Measurements from ENCODE around the gene PRM3. TPM values are rescaled to one million over a fixed set of nuclear protein-coding genes. Genes with fewer than 3 reads are reported as not detected.
A peak's percentile ranks its signal among the peaks of the same experiment; 100 is the strongest.

The PRM3 gene
- total RNA-seq, 2 experiments from 2014 or later, result not detected

DNA sequence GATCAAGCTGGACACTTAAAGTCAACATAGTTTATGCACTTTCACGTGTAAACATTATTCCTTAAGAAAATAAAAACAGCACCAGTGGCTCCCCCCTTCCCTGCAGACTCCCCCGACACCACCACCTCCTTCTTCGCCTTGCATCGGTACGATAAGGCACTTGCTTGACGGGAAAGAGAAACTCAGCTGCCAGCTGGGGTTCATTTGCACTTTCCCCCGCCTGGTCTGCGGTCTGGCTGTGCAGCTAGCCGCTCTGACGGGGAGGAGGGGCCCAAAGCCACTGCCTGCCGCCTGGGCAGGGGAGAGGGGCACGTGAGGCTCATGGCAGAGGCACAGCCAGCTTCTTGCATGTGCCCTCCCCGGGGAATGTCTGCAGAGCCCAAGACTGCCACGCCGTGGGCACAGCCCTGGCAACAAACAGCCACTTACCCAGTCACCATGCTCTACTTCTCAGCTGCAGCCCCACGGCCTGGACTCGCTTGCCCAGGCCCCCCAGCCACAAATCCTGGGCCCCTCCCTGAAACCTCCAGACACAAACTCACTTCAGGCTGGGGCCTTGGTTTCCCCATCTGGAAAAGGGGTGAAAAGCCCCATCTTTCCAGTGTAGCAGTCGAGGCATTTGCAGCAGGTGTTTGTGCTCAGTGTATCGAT lies 24.2 kb upstream of the PRM3 start:
- peak overlapping the region; percentile 96 for H3K27ac ChIP-seq (ENCODE audit: low read depth, low read length, poor library complexity, severe bottlenecking)
- H3K4me2 ChIP-seq (ENCODE audit: low read length), result peak overlapping the region; percentile 82
- TF ChIP-seq EZH2phosphoT487 (IDR thresholded peaks at IDR 0.05; ENCODE audit: borderline replicate concordance, low read depth, low read length), result no peak
- TF ChIP-seq, protein P1, sequence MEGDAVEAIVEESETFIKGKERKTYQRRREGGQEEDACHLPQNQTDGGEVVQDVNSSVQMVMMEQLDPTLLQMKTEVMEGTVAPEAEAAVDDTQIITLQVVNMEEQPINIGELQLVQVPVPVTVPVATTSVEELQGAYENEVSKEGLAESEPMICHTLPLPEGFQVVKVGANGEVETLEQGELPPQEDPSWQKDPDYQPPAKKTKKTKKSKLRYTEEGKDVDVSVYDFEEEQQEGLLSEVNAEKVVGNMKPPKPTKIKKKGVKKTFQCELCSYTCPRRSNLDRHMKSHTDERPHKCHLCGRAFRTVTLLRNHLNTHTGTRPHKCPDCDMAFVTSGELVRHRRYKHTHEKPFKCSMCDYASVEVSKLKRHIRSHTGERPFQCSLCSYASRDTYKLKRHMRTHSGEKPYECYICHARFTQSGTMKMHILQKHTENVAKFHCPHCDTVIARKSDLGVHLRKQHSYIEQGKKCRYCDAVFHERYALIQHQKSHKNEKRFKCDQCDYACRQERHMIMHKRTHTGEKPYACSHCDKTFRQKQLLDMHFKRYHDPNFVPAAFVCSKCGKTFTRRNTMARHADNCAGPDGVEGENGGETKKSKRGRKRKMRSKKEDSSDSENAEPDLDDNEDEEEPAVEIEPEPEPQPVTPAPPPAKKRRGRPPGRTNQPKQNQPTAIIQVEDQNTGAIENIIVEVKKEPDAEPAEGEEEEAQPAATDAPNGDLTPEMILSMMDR (conservative IDR thresholded peaks at IDR 0.05; ENCODE audit: low read length), result peak; percentile 41; the same call in 1 of the 2 replicates
- H3K9me3 ChIP-seq (ENCODE audit: low read length), result no peaks in the 10 kb centered on the region
- H3K9me2 ChIP-seq (ENCODE audit: insufficient read depth, low read length), result no peaks in the 10 kb centered on the region
- ChIA-PET POLR2A (interaction anchor here (1.0 to 4.3 kb wide), 13 partner anchors 12 to 73 kb away, joined by 3 to 79 read pairs (median 10); partner anchors contain the start of gene SOCS1), CTCF (ENCODE audit: unreplicated experiment) (interaction anchor here (0.8 to 2.8 kb wide), 4 partner anchors 11 to 74 kb away, joined by 3 to 20 read pairs (median 11); partner anchors contain the start of gene SOCS1)
- H2AFZ ChIP-seq (ENCODE audit: low read length), result peak overlapping the region; percentile 7; the same call in 1 of the 2 replicates
- DNase-seq (ENCODE audit: low spot score), result peak; percentile 96
- no TSS peak for BruUV-seq (replicated peaks)
- intact Hi-C loops (cut with micrococcal nuclease; ENCODE audit: unreplicated experiment), result loop anchor here (1.0 to 2.0 kb wide), 5 partner anchors 11 to 73 kb away; no protein-coding TSS in a partner anchor
- no peaks in the 10 kb centered on the region for H3K36me3 ChIP-seq (ENCODE audit: insufficient read depth, low read length)
- no peaks in the 10 kb centered on the region for H4K20me1 ChIP-seq (ENCODE audit: insufficient read depth, low read length)
- H3K4me3 ChIP-seq (ENCODE audit: low read depth, low read length, poor library complexity, severe bottlenecking), result peak overlapping the region; percentile 49
- H3K79me2 ChIP-seq (ENCODE audit: insufficient read depth, low read depth, low read length), result no peaks in the 10 kb centered on the region
- peaks cover 96% of the 10 kb centered on the region for H3K4me1 ChIP-seq (ENCODE audit: insufficient read depth, low read length, poor library complexity, severe bottlenecking)

DNA sequence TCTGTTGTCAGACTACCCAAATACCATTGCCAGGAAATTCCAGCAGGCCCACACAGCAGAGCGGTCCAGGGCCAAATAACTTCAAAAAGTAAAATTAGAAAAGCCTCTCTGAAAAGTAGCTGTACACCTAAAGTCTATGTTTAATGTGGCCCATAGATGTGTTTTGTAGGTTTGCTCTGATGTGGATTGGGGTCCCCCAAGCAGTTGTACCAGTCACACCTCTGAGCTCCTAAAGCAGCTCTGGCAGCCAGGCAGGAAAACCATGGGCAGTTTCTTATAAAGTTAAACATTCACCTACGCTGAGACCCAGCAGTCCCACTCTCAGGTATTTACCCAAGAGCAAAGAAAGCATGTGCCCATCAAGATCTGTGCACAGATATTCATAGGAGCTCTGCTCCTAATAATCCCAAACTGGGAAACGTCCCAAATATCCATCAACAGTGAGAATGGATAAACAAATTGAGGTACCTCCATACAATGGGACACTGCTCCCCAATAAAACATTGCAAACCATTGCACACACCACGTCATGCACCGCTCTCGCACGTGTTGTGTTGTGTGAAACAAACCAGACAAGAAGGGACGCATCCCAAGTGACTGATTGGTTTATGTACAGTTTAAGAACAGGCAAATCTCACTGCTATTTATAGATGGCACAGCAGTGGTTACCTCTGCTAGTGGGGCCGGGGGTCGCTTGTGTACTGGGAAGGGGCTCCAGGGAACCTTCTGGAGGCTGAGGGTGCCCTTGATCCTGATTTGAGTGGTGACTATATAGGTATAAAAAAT lies 23.5 kb upstream of the PRM3 start:
- Histone ChIP-seq H3K4me1 (ENCODE audit: insufficient read depth, low read length, poor library complexity, severe bottlenecking) (peaks cover 97% of the 10 kb centered on the region), H2AFZ (ENCODE audit: low read length) (peak overlapping the region; percentile 7; the same call in 1 of the 2 replicates), H3K79me2 (ENCODE audit: insufficient read depth, low read depth, low read length) (no peaks in the 10 kb centered on the region), H3K4me3 (ENCODE audit: low read depth, low read length, poor library complexity, severe bottlenecking) (peak overlapping the region; percentile 49), H3K9me2 (ENCODE audit: insufficient read depth, low read length) (no peaks in the 10 kb centered on the region), H3K4me2 (ENCODE audit: low read length) (peak overlapping the region; percentile 82), H3K27ac (ENCODE audit: low read depth, low read length, poor library complexity, severe bottlenecking) (peak overlapping the region; percentile 96), H3K9me3 (ENCODE audit: low read length) (no peaks in the 10 kb centered on the region), H4K20me1 (ENCODE audit: insufficient read depth, low read length) (no peaks in the 10 kb centered on the region), H3K36me3 (ENCODE audit: insufficient read depth, low read length) (no peaks in the 10 kb centered on the region)
- TSS peak; percentile 50 for BruUV-seq (replicated peaks)
- ChIA-PET POLR2A (interaction anchor here (1.1 to 4.3 kb wide), 11 partner anchors 13 to 58 kb away, joined by 3 to 79 read pairs (median 11); partner anchors contain the start of gene SOCS1), CTCF (ENCODE audit: unreplicated experiment) (interaction anchor here (1.0 to 2.8 kb wide), 3 partner anchors 12 to 75 kb away, joined by 3 to 20 read pairs (median 19); partner anchors contain the start of gene SOCS1)
- intact Hi-C loops (cut with micrococcal nuclease; ENCODE audit: unreplicated experiment), result loop anchor here (1.0 to 2.0 kb wide), 5 partner anchors 11 to 72 kb away; no protein-coding TSS in a partner anchor
- DNase-seq (ENCODE audit: low spot score), result peak; percentile 74
- TF ChIP-seq EZH2phosphoT487 (IDR thresholded peaks at IDR 0.05; ENCODE audit: borderline replicate concordance, low read depth, low read length), result no peak
- TF ChIP-seq, protein P1 (conservative IDR thresholded peaks at IDR 0.05; ENCODE audit: low read length), result no peak
